GM19099 (cell line): ENCODE data around the gene DCANP1.
A peak's percentile ranks its signal among the peaks of the same experiment; 100 is the strongest.

ENCODE experiments used
- POLR2A ChIP-seq: IDR thresholded peaks from 3 replicates; pipeline ENCODE4 v1.6.1; 2011; ENCODE audit warnings: low read depth; ENCODE audit not compliant: insufficient read length; ENCODE audit errors: extremely low read depth

Gene DCANP1

GRCh38 chr5:135429301-135430134 lies 17.6 kb downstream of the DCANP1 start:
- TF ChIP-seq POLR2A = no peak

DNA sequence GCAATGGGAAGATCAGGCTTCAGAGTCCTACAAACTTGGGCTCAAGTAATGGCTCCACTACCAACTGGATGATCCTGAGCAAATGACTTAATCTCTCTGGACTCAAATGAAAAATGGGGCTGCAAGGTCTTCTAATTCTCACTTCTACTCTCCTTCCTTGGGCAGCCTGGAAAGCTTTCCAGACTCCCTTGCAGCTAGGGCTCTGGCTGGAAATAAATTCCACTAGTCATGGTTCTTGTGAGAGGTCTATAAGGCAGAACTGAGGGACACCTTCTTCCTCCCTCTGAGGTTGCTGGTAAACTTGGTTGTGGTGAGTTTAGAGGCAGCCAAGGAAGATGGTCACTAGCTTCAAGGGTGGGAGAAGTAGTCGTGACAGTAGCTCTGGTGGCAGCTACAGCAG lies 18.6 kb downstream of the DCANP1 start:
- no peak for TF ChIP-seq POLR2A

DNA sequence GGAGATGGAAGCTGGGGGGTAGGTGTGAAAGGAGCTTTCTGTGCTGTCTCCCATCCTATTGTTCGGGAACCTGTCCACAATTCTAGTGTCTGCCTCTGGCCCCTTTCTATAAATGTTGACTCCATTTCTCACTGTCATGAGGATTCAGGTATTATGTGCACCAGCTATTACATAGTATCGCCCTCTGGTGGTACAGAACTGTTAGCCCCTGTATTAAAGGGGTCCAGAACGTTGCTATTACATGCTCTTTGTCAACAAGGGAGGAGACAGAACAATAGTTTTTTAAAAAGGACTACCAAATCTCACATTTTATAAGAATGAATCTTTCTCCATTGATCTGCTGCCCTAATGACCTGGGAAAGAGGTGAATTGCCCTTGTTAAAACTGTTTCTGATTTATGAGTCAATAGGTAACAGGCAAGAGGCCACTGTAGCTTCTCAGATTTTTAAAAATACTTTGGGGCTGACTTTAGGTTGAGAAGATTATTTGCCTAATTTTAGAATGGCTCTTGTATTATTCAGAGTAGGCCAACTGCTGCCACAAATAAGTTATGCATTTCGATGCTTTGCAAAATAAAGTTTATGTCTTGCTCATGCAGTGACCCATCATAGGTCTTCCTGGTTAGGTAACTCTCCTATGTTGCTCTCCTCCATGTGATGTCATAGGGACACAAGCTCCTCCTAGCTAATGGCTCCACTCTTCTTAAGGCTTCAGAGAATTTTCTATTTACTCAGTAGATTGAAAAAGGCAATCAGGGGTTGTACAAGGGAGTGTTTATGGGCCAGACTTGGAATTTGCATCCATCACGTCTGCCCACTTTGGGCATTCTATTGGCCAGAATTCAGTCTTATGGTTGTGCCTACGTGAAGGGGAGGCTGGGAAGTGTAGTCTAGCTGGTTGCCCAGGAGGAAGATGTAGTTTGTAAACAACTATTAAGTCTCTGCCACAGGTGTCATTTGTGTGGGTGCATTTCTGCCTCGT lies 20.8 kb downstream of the DCANP1 start:
- no peak for TF ChIP-seq POLR2A

- TF ChIP-seq POLR2A = no peak
Measured at GRCh38 chr5:135425641-135426040, 21.5 kb downstream of the DCANP1 start.

- TF ChIP-seq POLR2A = no peak
Measured at GRCh38 chr5:135423846-135424168, 23.3 kb downstream of the DCANP1 start.

GRCh38 chr5:135423146-135423845 lies 23.9 kb downstream of the DCANP1 start:
- no peak for TF ChIP-seq POLR2A

GRCh38 chr5:135422419-135422818 lies 24.7 kb downstream of the DCANP1 start:
- no peak for TF ChIP-seq POLR2A

- no peak for TF ChIP-seq POLR2A
Measured at GRCh38 chr5:135417083-135417482, 30.1 kb downstream of the DCANP1 start.

DNA sequence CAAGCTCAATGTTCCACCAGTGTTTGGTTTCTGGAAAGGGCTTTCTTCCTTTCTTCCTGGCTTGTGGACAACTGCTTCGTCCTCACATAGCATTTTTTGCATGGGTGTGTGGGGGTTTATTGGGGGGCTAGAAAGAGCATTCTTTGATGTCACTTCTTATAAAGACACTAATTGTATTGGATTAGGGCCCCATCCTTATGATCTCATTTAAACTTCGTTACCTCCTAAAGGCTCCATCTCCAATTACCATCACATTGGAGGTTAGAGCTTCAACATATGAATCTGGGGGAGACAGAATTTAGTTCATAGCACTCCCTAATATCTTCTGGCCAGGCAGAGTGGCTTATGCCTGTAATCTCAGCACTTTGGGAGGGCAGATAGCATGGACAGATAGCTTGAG lies 42.1 kb downstream of the DCANP1 start:
- TF ChIP-seq POLR2A = no peak

DNA sequence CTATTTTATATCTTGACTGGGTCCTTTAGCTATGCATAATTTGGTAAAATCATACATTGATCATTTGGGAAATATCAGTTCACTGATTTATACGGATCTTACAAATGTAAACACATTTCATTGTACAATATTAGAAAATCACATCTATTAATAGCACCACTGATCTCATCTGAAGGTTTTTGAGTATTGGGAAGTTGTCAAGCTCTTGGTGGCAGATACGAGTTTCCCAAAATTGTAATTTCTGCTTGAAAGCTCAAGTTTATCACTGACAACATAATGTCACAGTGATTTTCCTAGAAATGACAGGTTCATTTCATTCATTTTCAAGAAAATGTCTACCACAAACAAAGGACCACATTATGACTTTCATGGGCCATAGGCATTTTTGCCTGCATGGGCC lies 45.1 kb downstream of the DCANP1 start:
- TF ChIP-seq POLR2A = no peak

GRCh38 chr5:135400866-135401265 lies 46.3 kb downstream of the DCANP1 start:
- no peak for TF ChIP-seq POLR2A

- TF ChIP-seq POLR2A = no peak
Measured at GRCh38 chr5:135399794-135400542, 47.2 kb downstream of the DCANP1 start.

- TF ChIP-seq POLR2A = peak; percentile 94
Measured at GRCh38 chr5:135398855-135399793, 48.0 kb downstream of the DCANP1 start, which contains the start of gene MACROH2A1. MACROH2A1 (minus strand) TSS chr5:135399231; CDS start chr5:135389093, 10,138 bp downstream.

- TF ChIP-seq POLR2A = no peak
Measured at GRCh38 chr5:135398160-135398854, 48.8 kb downstream of the DCANP1 start.
